ENCODE measurements around the gene HAUS1.
"Not testable (repeated sequence)": the region's sequence is repeated elsewhere in the genome, so short reads cannot be mapped to it uniquely, and the experiment has no call there.

HAUS1 gene

GRCh38 chr18:46160050-46160798 is 56.0 kb downstream of the HAUS1 start:
- no peak for DNase-seq

DNA sequence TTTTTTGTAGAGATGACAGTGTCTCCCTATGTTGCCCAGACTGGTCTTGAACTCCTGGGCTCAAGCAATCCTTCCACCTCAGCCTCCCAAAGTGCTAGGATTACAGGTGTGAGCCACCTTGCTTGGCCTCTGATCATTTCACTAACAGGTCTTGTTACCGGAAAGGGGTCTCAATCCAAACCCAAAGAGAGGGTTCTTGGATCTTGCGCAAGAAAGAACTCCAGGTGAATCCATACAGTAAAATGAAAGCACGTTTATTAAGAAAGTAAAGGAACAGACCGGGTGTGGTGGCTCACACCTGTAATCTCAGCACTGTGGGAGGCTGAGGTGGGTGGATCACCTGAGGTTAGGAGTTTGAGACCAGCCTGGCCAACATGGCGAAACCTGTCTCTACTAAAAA is 56.7 kb downstream of the HAUS1 start:
- DNase-seq = not testable (repeated sequence)

DNA sequence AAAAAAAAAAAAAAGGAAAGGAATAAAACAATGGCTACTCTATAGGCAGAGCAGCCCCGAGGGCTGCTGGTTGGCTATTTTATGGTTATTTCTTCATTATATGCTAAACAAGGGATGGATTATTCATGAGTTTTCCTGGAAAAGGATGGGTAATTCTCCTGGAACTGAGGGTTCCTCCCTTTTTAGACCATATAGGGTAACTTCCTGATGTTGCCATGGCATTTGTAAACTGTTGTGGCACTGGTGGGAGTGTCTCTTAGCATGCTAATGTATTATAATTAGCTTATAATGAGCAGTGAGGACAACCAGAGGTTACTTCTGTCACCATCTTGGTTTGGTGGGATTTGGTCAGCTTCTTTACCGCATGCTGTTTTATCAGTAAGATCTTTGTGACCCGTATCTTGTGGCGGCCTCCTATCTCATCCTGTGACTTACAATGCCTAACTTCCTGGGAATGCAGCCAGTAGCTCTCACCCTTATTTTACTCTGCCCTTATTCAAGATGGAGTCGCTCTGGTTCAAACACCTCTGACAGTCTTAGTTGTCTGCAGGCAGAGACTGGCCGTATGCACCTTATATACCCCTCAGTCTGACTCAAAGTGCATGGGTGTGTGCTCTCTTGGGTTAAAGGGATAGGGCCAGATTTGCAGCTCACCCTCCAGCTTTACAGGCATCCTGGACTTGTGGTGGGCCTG is 57.7 kb downstream of the HAUS1 start:
- no peak for DNase-seq

DNA sequence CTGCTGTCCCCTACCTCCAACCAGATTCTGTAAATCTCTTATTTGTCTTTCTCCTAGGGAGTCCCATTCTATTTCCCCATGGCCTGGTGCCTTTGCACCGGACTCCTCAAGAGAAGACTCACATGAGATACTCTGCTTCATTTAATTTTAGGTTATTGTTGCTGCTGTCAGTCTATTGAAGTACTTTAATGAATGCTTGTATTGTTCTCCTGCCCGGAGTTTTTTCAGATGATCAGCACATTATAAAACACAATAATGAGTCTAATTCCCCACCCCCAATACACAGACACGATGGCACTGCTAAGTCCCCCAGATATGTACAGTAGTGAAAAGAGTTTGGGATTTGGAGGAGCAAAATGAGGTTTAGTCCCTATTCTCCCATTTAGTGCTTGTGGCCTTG is 58.9 kb downstream of the HAUS1 start:
- no peak for DNase-seq

GRCh38 chr18:46163941-46164499 is 59.8 kb downstream of the HAUS1 start:
- no peak for DNase-seq

DNA sequence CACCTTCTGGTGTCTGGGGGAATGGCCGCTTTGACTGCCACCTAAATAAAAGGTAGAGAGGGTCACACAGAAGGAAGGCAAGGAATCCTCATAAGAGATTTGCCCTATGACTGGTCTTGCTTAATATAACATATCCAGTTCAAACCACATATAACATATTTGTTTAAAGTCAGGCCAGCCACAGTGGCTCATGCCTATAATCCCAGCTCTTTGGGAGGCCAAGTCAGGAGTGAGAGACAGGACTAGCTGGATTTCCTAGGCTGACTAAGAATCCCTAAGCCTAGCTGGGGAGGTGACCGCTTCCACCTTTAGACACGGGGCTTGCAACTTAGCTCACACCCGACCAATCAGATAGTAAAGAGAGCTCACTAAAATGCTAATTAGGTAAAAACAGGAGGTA is 60.3 kb downstream of the HAUS1 start:
- DNase-seq = not testable (repeated sequence)

GRCh38 chr18:46164920-46165319 is 60.7 kb downstream of the HAUS1 start:
- no peak for DNase-seq

DNA sequence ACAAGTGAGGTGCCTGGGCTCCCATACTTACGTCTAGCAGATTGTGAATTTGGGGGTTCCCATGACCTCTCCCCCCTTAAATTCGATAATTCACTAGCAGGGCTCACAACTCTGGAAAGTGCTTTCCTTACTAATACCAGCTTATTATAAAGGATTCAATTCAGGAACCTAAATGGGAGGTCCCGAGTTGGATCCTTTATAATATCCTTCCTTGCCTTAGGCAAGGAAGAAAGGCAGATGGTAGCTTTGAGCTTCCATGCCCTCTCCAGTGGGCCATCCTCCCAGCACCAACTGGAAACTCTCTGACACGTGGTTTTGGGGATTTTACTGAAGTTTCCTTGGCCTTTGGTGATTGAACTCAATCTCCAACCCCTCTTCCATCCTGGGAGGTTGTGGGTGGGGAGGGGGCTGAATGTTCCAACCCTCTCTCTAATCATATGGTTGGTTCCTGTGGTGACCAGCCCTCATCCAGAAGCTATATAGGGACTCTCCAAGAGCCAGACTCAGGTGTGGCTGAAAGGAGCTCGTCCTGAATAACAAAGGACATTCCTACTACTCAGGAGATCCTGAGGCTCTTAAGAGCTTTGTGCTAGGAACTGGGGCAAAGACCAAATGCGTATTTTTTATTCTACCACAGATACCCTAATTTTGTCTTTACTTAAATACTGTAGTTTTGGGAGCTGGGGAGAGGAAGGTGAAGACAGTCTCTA is 62.2 kb downstream of the HAUS1 start:
- no peak for DNase-seq

DNA sequence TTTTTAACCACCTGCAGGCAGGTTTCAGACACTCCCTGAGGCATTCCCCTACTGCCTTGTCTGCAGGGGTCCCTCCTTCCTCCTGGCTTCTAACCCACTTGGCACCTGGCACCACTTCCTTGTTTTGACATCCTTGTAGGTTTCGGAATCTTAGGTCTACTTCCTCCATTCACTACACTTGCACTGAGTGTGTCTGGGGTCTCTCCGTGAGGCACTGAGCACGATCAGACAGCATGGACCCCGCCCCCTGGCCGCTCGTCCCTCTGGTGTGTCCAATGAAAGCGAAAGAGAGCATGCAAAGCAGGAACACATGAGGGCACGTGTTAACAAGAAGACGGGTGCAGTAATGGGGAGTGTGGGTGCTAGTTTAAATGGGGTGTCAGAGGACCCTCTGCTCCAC is 63.8 kb downstream of the HAUS1 start:
- DNase-seq = peak; percentile 30

DNA sequence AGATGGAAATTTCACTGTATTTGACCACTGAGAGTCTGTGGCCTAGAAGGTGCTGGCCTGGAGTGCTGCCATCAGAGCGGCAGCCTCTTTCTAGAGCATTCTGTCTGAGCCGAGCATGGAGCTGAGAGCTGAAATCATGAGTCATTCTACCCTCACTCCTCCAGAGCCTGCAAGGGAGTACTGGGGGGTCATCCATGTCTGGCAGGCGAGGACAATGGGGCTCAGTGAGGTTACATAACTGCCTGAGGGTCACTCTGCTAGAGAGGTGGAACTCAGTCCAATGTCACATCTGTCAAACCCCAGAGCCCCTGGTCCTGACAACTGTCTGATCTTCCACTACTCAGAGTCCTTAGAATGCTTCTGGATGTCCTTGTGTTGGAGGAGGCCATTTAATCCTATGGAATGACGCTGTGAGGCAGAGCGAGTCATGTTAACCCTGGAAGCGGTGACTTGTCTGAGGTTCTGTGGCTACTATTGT is 65.3 kb downstream of the HAUS1 start:
- no peak for DNase-seq

GRCh38 chr18:46171331-46171730 is 67.1 kb downstream of the HAUS1 start:
- DNase-seq = no peak

- peak; percentile 97 for DNase-seq
These were observed 69.5 kb downstream of the HAUS1 start for GRCh38 chr18:46173393-46174341.

GRCh38 chr18:46174342-46175041 is 70.3 kb downstream of the HAUS1 start:
- peak; percentile 76 for DNase-seq

GRCh38 chr18:46176001-46176400 is 71.8 kb downstream of the HAUS1 start:
- no peak for DNase-seq
